ENCODE measurements around the gene ZBTB7C.

ZBTB7C gene

DNA sequence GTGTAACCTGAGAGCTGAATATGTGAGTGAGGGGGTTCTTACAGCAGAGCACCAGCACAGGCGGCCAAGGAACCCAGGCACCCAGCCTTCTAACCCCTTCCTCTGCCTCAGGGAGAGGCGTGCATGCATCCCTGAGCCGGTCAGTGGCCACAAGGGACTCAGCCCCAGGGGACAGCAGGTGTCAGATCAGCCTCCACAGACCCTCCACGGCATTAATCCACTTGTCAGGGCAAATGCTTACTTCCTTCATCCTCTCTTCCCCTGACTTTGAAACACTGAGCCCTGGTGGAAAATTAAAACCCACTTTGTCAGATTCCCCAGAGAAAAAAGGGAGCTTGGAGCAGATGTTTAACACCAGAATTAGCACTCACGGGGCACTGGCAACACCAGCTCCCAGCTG, 418.2 kb downstream of the ZBTB7C start:
- no peak for DNase-seq (ENCODE audit: low read depth)

DNA sequence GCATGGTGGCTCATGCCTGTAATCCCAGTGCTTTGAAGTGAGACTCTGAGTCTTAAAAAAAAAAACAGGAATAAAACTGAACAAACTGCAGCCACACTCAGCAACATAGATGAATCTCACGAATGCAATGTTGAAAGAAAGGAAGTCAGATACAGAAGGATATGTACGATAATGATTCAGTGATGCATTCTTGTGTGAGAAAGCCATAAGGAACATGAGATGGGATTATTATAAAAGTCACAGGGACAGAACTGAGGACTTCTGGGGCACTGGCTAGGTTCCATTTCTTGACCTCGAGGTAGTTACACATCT, 421.8 kb downstream of the ZBTB7C start:
- no peak for DNase-seq (ENCODE audit: low read depth)

DNA sequence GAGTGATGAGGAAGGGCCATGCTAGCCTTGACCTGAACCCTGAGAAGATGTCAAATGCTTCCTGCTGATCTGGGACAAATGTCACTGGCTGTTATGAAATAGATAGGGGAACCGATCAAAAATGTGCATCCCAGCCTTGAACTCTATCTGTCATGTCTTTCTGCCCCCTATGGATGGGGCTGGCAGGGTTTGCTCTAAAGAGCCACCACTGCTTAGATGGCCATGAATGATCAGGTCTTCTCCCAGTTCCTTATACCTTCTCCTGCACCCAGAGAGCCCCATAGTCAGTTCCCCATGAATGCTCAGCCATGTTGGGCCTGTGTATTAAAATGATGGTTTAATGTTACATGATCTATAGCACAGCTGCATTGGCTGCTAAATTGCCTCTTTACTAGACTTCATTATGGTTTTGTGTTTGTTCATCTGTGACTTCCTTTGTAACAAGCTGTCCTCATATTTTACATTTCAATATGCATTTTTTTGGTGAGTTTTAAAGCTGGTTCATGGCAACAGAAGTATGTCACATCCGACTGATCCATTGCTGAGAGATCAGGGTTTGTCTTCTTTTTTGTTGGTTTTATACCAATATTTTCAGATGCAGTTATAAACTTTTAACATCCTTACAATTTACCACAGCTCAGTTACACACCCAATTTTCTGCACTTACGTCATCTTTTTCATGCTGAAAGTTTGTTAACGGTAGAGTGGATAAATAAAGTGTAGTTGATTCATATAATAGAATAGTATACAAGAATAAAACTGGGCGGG, 422.4 kb downstream of the ZBTB7C start:
- DNase-seq (ENCODE audit: low read depth), result no peak

DNA sequence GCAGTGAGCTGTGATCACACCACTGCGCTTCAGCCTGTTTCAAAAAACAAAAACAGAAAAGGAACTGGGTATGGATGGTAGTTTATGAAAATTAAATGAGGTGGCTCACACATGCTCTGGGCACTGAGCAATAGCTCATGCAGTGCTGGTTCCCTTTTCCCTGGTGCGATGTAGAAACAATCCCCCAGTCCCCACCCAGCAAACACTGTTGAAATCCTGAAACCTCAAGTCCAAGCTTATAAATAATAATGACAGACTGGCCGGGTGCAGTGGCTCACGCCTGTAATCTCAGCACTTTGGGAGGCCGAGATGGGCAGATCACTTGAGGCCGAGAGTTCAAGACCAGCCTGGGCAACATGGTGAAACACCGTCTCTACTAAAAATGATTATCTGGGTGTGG, 423.3 kb downstream of the ZBTB7C start:
- DNase-seq (ENCODE audit: low read depth), result no peak

DNA sequence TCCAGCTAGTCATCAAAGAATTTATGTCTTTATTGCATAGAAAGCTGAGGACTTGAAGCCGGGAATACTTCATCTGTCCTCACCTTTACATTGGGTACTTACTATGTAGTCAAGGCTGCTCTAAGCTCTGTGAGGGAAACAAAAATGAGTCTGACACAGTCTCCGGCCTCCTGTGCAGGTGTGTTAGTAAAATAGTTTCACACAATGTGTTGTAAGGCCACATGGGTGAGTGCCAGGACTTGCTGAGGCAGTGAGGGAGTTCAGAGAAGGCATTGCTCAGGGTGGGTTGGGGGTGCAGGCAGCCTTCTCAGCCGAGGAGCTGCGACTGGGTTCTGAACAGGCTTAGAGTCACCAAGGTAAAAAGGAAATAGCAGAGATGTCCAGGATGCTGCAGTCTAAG, 424.2 kb downstream of the ZBTB7C start:
- no peak for DNase-seq (ENCODE audit: low read depth)

DNA sequence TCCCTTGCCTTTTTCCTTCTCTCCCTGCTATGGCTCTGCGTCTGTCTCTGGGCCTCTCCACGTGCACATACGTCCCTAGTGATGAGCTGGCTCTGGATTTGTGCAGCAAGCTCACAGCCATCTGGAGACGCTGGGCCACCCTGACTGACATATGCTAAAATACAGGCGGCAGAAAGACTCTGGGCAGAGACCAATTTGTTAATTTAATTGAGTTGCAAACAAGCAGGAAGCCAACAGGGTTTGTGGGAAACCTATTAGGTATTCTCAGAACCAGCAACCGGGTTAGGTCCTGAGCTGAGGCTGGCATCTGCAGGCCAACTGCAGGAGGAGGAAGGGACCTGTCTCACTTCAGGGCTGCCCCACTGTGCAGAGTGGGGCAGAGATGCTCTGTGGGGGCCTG, 425.2 kb downstream of the ZBTB7C start:
- no peak for DNase-seq (ENCODE audit: low read depth)

DNA sequence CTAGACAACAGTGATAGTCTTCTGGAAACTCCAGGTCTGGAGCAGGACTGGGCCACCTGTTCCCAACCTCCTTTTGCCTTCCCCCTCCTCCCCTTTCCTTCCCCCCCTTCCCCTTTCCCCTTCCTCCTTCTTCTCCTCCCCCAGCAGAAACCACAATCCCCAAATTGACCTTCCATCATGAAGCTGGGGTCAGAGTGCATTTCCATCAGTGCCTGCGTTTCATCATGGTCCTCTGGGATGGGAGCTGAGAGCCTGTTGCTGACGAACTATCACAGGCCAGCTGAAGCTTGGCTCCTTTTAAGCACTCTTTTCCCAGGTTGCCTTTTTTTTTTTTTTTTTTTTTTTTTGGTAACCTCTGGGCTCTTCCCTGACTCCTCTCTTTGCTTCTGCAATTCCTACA, 426.1 kb downstream of the ZBTB7C start:
- DNase-seq (ENCODE audit: low read depth), result no peak

DNA sequence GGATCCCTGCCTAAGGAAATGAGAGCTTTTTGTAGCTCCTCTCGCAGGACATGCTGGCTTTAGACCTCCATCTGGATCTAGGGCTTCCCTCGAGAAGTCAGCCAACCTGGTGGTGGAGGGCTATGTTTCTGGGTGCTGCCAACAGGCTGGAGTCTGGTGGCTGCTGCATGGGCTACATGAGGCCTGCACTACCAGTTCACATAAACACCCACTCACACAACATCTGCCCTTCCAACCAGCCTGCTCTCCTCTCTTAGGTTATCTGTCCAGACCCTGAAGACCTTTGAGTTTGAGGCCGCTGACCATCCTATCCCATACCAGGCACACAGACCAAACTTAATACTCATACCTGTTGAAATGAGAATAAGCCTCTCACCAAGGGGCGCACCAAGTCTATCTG, 427.4 kb downstream of the ZBTB7C start:
- no peak for DNase-seq (ENCODE audit: low read depth)

DNA sequence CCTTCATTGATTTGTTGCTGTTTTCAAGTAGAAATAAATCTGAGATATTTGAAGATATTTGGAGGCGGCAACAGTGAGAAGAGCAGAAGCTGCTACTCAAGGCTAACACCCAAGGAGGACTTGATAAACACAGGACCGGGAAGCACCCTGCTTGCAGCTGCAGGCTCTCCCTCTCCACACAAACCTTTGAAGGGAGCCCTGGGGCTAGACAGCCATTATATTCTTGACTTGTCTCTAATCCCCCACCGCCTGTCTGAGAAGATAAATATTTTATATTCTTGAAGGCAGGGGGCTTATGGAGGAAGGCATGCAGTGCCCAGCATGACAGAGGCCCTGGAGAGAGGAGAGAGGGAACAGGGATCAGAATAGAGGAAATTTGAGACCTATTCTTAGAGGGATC, 427.9 kb downstream of the ZBTB7C start:
- DNase-seq (ENCODE audit: low read depth), result no peak

DNA sequence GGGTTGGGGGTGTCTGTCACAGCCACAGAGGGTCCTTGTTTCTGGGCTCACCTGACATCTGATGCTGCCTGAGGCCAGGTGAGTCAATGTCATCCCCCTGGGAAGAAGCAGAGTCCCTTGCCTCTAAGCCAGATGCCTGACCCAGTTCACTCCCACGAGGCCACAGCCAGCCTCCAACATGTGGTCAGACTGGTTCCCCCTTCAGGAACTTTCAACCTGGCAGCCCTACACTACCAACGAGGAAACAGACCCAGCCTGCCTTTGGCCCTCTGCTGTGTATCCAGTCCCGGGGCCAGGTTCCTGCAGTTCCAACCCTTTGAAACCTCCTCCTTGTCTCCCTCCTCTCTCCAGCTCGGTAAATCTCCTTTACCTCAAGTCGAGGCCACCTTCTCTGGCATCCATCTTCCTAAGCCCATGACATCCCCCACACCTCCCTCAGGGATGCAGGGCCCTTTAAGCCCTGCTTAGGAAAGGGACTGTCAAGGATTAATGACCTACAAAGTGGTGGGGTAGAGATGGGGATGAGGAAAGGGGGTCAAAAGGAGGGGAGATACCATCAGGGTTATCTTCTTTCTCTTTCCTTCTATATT, 429.5 kb downstream of the ZBTB7C start:
- DNase-seq (ENCODE audit: low read depth), result no peak

DNA sequence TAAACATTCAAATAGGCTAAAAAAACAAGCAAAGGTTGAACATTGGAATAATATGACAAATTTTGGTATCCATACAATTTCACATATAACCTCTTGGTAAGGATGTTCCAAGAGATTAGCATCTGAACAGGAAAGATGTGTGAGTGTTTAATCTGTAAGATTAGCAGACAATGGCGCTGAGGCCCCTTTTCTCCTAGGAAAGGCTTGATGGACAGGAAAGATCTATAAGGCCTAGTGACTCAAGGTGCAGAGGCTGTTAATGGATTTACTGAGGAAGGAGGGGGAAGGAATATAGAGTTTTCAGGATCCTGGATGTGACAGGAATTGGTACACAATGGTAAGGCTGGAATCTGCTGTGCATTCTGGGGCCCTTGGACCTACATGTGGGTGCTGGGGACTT, 430.6 kb downstream of the ZBTB7C start:
- DNase-seq (ENCODE audit: low read depth), result no peak

DNA sequence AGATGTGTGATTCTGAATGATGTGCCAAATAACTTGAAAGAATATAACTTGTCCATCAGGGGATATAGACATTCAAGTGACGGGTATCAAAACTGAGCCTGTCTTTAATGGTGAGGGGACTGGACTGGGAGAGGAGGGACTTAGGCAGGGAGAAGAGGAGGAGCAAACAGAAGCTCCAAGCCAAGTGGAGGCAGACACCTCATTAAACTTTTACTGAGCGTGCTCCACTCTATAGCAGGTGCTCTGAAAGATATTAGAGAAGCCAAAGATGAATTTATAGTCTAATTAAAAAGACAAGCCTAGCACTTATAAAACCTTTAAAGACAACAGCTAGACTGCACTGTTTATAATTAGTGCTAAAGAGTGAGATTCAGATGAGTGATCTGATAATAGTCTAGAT, 431.0 kb downstream of the ZBTB7C start:
- DNase-seq (ENCODE audit: low read depth), result no peak
